SW 1271 (cell line): ENCODE data around the gene B3GALT6.

ENCODE experiments used
- DNase-seq, 2 experiments: peaks; one replicate each; lab custom pipeline; 2025; lab: John Stamatoyannopoulos, UW

Gene B3GALT6

DNA sequence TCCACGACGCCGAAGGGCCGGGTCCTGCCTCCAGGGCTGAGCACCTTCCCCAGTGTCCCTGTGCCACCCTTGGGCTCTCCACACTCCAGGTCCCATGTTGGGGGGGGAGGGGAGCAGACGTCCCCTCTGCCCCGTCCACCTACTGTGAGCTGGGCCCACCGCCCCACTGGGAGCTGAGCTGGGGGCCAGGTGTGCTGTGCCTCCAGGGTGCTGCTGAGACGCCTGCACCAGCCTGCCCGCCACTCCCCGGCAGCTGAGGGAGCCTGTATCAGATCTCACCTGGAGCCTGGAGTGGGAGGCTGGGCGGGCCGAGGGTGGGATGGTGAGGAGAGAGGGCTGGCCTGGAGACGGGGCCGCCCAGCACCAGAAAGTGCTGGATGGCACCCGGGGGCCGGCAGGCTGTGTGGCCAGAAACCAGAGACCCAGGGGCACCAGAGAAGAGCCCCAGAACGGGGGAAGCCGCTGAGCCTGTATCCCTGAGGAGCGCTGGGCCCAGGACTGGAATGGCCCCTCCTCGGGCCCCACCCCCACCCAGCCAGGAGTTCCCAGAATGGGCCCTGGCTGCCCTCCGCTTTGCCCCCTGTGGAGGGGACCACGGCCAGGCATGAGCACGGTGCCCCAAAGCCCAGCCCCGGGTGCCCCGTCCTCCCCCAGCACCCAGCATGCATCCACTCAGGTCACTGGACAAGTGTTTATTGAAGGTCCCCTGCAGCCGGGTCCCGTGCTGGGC lies 29.0 kb upstream of the B3GALT6 start:
- no peak for DNase-seq

- DNase-seq = no peak
Measured at GRCh38 chr1:1203561-1204424, 28.2 kb upstream of the B3GALT6 start.

DNA sequence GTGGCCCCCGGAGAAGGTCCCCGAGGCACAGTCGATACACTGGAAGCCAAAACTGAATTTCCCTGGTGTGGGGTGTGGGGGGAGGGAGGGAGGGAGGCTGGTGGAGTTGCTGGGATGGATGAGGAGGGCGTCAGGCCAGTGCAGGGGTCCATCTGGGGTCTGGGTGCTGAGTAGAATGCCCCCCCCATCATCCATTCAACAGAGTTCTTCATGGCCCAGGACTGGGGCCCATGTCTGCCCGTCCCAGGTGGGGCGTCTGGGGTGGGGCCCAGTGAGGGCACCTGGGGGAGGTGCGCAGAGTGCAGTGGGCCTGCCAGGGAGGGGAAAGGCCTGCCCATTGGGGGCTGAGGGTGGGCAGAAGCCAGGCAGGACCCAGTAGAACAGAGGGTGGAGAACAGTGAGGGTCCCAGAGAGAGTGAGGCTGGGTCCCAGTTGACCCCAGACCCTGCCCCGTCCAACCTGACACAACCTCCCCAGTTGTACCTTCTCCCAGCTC lies 27.6 kb upstream of the B3GALT6 start:
- DNase-seq = no peak

DNA sequence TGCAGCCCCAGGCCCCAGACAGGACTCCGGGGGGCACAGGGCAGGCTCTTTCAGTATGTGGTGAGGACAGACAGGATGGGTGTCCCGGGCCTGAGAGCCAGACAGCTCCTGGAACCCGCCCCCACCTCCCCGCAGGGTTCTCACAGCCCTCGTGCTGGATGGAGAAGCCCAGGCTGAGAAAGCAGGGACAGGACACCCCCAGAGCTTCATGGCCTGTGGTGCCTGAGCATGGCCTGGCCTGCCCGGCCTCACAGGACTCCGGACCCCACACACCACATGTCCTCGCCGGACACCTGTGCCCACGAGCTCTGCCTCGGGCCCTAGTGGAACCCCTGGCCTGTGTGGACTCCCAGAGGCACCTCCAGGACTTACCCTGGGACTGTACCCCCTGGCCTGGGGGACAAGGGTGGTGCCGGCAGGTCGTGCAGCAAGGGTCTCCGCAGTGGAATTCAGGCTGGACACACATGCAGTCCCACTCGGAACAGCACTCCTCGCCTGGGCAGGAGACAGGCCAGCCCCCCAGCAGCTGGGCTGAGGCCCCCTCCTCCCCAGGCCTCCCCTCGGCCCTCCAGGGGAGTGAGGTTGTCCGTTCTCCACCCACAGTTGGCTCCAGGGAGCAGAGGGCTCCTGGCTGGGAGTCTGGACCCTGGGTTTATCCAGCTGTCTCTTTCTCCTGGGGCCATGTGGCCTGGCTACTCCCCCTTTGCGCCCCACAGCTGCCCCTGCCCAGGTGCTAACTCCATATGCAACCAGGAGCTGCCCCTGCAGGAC lies 26.9 kb upstream of the B3GALT6 start:
- no peak for DNase-seq

DNA sequence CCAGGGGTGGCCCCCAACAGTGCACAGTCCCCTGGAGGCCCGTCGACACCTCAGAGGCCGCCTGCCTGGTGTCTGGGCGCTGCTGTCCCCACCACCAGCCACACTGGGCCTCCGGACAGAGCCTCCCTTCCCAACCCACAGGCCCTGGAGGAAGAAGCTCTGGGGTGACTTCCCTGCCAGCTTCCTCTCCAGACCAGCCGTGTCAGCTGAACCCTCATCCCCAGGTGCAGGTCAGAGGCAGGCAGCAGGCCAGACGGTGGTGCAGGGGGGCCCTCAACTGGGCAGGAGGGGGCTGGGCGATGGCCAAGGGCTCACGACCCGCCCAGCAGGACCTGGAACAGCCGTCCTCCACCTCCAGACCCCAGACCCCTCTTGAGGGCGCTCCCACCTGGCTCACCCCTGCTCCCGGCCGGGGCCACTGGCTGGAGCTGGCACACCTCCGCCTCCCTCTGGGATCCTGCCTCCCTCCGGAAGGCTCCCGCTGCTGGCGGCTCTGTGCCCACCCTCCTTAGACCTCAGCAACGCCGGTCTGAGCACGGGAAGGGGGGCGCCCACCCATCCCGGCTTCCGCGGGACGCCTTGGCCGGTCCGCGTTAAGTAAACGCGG lies 26.2 kb upstream of the B3GALT6 start:
- DNase-seq = no peak

- no peak for DNase-seq
Measured at GRCh38 chr1:1206376-1206965, 25.6 kb upstream of the B3GALT6 start, which contains the start of gene TNFRSF18. TNFRSF18 (minus strand) TSS chr1:1206592; CDS start chr1:1206571, 21 bp downstream.

- no peak for DNase-seq
Measured at GRCh38 chr1:1206966-1207531, 25.0 kb upstream of the B3GALT6 start.

DNA sequence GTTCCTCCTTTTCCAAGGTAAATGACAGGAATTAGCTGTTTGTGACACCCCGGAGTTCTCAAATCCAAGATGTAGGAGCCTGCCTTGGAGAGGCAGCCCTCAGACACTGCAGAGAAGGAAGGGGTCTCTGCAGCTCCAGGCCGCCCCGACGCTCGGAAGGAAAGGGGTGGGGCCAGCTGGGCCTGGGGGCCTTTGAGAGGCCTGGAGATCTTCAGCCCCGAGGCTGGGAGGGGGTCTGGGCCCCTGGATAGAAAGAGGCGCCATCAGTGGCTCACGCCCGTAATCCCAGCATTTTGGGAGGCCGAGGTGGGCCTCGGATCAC lies 24.5 kb upstream of the B3GALT6 start:
- DNase-seq = no peak

DNA sequence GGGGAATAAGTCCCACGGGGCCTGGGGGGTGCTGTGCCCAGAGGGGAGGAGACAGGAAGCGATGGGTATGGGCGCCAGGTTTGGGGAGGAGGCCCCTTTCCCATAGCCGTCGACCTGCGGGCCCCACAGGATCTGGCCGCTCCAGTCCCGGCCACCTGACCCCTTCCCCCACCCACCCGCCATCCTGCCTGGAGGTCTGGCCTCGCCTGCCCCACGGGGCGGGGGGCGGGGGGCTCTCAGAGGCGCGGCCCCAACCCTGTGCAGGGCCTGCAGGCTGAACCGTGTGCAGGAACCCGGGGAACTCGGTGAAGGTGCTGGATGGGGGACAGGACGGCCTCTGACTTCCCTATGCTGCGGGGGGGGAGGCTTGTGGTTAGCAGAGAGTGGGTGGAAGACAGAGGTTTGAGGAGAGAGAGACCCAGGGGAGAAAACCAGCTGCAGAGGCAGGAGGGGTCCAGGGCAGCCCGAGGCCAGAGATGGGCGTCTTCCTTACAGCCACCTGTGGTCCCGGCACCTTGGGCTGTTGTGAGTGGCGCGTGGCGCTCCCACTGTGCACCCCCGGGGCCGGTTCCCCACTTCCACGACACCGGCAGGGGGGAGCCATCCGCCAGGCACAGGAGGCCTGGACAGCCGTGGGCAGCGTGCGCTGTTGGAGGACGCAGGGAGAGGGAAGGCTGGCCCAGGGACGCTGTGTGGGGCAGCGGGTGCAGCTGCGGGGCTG lies 23.2 kb upstream of the B3GALT6 start:
- DNase-seq = no peak

- no peak for DNase-seq
Measured at GRCh38 chr1:1210726-1211540, 21.1 kb upstream of the B3GALT6 start.

DNA sequence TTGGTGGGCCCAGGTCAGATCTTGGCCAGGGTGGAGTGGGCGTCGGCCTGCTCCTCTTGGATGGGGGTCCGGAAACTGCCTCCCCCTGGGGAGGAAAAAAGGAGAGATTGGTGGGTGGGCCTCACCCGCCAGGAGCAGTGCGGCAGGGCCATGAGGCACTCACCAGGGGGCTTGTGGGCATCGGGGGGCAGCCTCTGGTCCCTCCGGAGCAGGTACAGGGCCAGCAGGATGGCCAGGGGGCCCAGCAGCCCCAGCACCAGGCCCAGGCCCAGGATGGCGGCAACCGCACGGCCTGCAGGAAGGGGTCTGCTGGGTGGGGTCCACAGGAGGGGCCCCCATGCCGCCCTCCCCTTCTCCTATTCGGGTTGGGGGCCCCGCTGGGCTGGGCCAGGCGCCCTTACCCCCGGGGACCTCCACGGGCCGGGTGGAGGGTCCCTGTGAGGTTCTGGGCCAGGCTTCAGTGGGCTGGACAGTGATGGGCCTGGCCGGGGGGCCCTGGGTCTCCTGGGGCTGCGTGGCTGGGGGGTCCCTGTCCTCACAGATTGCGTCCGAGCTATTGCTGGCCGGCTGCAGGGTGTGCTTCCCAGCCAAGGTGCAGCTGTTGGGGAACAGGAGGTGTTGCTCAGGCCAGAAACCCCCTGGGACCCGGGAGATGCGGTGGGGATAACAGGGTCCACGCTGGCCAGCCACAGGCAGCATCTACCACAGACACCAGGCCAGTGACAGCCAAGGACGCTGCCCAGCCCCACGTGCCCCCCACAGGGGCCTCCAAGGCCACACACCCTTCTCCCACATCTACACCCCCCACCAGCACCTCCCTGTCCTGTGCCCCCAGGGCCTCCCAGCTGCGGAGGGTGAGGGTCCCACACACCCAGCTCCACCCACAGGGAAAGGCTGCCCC lies 20.2 kb upstream of the B3GALT6 start:
- DNase-seq = no peak

DNA sequence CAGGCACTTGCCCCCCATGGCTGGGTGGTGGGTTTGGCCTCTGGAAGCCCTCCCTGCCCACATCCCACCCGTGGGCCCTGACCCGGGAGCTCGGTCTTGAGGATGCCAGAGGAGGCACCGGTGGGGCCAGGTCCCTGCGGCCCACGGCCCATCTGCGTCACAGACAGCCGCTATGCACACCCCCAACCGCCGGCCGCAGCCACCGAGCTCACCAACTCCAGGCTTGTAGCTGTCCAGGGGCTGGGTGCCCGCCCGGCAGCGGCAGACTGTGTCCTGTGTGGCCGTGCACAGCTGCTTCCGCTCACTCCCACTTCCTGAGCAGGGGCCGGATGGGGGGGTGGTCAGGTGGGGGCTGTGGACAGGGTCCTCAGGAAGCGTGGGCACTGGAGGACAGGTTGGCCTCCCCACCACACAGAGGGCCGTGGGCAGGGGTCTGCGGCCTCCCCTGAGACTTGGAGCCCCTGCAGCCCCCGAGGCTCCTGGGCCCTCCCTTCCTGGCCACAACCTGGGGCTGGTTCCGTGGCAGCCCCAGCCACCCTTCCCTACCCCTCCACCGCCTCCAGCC lies 19.2 kb upstream of the B3GALT6 start:
- no peak for DNase-seq

DNA sequence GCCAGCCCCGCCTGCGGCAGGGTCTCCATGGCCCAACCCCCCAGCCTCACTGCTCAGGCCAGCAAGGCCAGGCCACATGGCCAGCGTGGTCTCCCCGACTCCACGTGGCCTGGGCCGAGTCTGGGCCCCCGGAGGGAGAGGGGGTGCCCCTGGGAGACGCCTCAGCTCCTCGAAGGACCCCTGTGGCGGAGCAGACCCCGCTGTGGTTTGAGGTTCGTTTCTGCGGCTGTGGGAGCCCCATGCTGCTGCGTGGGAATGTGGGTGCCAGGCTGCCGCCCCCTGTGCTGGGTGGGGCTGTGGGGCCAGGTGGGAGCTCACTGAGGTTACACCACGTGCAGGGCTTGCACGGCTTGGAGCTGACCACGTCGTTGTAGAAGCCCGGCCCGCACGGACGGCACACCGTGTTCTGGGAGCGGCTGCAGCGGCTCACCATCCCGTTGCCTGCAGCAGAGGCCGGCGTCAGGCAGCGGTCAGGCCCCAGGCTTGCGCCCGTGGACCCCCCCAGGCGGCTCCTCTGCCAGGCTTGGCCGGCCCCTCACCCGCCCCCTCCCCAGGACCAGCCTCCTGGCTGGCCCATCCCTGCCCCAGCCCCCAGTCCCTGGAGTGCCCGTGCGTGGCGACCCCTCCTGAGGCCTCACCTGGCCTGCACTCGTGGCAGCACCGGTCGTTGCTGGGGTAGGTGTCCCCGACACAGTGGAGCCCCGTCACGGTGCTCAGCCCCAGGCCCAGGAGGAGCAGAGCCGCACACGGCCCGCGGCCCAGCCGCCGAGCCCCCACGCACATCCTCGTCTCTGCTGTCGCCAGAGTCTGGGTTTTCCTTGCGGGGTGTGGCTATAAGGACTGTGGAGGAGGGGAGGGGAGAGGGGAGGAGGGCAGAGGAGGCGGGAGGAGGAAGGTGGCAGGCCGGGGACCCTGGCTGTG lies 18.4 kb upstream of the B3GALT6 start, which contains the start of gene TNFRSF4:
Gene TNFRSF4 (minus strand): TSS at position 809 of the 921 bp plus-strand sequence. CDS start 26 bp downstream, at position 783.
- no peak for DNase-seq

GRCh38 chr1:1215080-1215676 lies 16.9 kb upstream of the B3GALT6 start:
- DNase-seq = no peak

GRCh38 chr1:1215881-1216605 lies 16.0 kb upstream of the B3GALT6 start:
- no peak for DNase-seq
